Left renal cortex interstitium (tissue), 4 donors: ENCODE data around the gene KRTAP10-1. TPM values are rescaled to one million over a fixed set of nuclear protein-coding genes. Genes with fewer than 3 reads are reported as not detected.
"Not testable (repeated sequence)": the region's sequence is repeated elsewhere in the genome, so short reads cannot be mapped to it uniquely, and the experiment has no call there.

Source experiments
- DNase-seq, 4 donors: peaks; one replicate each; pipeline ENCODE4 v3.0.0-alpha.2; 2013; ENCODE audit warnings: low read depth in 4 of 4, low spot score in 2 of 4, missing footprints in 1 of 4
- polyA plus RNA-seq, 4 donors: library from polyadenylated mRNA; unstranded; fragments of 120-200 nt; gene quantifications; one replicate each; pipeline ENCODE4 v1.2.1, GENCODE V29; 2013; ENCODE audit not compliant: insufficient read length in 4 of 4

Gene KRTAP10-1
- polyA plus RNA-seq, 4 donors, result not detected

- no peak for DNase-seq
Measured at GRCh38 chr21:44507673-44508425, 32.1 kb downstream of the KRTAP10-1 start.

- no peak for DNase-seq
Measured at GRCh38 chr21:44506279-44507255, 33.4 kb downstream of the KRTAP10-1 start.

- no peak for DNase-seq
Measured at GRCh38 chr21:44505673-44506278, 34.2 kb downstream of the KRTAP10-1 start.

DNA sequence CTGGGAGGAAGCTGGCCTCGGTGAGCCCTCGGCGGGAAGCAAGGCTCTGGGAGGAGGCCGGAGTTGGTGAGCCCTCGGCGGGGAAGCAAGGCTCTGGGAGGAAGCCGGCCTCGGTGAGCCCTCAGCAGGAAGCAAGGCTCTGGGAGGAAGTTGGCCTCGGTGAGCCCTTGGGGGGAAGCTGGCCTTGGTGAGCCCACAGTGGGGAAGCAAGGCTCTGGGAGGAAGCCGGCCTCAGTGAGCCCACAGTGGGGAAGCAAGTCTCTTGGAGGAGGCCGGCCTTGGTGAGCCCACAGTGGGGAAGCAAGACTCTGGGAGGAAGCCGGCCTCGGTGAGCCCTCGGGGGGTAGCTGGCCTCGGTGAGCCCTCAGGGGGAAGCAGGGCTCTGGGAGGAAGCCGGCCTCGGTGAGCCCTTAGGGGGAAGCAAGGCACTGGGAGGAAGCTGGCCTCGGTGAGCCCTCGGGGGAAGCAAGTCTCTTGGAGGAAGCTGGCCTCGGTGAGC lies 36.0 kb downstream of the KRTAP10-1 start:
- no peak for DNase-seq

DNA sequence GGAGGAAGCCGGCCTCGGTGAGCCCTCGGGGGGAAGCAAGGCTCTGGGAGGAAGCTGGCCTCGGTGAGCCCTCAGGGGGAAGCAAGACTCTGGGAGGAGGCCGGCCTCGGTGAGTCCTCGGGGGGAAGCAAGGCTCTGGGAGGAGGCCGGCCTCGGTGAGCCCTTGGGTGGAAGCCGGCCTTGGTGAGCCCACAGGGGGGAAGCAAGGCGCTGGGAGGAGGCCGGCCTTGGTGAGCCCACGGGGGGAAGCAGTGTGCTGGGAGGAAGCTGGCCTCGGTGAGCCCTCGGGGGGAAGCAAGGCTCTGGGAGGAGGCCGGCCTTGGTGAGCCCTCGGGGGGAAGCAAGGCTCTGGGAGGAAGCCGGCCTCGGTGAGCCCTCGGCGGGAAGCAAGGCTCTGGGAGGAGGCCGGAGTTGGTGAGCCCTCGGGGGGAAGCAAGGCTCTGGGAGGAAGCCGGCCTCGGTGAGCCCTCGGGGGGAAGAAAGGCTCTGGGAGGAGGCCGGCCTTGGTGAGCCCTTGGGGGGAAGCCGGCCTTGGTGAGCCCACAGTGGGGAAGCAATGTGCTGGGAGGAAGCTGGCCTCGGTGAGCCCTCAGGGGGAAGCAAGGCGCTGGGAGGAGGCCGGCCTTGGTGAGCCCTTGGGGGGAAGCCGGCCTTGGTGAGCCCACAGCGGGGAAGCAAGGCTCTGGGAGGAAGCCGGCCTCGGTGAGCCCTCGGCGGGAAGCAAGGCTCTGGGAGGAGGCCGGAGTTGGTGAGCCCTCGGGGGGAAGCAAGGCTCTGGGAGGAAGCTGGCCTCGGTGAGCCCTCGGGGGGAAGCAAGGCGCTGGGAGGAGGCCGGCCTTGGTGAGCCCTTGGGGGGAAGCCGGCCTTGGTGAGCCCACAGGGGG lies 36.7 kb downstream of the KRTAP10-1 start:
- not testable (repeated sequence) for DNase-seq

GRCh38 chr21:44502171-44502958 lies 37.6 kb downstream of the KRTAP10-1 start:
- DNase-seq, result no peak

- DNase-seq, result no peak
Measured at GRCh38 chr21:44500111-44500510, 39.9 kb downstream of the KRTAP10-1 start.

DNA sequence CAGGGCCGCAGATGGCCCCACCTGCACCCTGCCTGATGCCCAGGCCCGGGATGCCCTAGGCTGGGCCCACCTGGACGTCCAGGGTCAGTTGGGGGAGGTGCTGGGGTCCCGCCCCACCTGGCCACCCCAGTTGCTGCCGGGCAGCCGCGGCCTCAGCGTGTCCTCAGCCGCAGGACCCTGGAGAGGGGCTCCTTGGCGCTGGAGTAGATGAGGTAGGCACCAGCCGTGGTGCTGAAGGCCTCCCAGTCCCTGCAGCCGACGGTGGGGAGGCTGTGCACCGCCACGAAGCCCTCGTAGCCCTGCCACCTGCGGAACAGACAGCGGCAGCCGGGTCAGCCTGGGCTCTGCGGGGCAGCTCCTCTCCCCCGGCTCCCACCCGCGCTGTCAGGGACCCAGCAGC lies 40.4 kb downstream of the KRTAP10-1 start:
- no peak for DNase-seq

DNA sequence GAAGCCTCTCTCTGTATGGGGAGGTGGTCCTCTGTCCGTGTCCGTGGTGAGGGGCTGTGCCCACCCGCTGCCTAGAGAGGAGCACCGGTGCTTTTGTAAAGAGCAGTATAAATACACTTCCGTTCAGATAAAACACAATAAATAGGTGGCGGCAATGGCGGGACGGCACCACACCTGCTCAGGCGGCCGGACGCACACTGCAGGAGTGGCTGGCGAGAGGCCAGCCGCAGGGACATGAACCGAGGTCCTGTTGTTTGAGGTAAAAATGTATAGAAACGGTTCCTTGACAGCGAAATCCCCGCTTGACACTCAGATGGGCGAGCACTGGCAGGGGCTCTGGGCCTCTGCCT lies 40.8 kb downstream of the KRTAP10-1 start:
- DNase-seq, result no peak

DNA sequence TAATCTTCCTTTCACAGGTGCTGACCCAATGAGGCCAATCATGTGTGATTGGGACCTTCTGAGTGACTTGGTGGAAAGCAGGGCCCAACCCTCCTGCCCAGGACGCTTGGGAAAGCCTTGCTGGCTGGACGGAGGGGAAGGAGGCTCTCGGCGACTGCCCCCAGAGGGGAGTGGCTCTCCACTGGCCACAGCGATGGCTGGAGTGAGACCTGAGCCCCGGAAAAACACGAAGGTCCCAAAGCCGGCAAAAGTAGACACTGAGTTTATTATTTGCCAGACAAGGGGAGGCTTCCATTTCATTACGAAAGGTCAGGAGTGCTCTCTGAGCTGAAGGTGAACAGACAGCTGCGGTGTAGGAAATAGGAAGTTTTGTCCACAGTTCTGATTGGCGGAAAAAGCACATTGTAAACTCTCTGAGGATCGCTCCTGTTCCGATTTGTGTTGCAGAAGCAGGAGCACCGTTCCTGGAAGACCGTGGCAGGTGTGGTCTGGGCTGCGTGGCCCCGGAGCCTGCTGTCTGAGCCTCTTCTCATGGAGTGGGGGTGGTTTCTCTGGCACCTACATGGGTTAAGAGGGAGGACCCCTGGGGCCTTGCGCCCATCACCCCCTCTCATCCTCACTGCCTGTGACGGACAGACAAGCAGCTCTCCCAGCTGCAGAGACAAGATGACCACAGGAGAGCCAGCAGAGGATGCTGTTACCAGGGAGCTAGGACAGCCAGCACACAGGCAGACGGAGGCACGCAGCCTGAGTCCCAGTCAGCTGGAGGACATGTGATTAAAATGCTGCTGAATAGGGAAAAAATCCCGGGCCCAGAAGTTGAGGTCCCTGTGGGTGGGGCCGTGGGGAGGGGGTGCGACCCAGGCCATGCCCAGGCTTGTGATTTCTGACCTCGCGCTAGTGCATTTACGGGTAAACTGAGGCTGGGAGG lies 41.5 kb downstream of the KRTAP10-1 start:
- no peak for DNase-seq

DNA sequence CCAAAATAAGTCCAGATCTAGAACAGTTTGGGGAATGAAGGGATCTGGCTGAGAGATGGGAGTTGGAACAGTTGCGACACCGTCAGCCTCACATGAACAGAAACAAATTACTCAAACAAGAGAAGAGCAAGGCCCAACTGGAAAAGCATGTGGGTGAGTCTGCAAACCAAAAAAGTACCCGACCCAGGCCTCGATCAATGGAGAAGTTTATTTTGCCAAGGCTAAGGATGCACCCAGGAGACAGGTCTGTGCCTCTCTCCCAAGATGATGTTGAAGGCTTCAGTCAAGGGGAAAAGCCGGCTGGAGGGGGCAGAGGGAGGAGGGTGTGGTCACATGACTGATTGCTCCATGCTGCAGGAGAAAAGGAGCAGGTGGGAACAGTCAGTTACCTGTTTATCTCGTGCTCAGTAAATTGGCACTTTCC lies 42.3 kb downstream of the KRTAP10-1 start:
- no peak for DNase-seq

DNA sequence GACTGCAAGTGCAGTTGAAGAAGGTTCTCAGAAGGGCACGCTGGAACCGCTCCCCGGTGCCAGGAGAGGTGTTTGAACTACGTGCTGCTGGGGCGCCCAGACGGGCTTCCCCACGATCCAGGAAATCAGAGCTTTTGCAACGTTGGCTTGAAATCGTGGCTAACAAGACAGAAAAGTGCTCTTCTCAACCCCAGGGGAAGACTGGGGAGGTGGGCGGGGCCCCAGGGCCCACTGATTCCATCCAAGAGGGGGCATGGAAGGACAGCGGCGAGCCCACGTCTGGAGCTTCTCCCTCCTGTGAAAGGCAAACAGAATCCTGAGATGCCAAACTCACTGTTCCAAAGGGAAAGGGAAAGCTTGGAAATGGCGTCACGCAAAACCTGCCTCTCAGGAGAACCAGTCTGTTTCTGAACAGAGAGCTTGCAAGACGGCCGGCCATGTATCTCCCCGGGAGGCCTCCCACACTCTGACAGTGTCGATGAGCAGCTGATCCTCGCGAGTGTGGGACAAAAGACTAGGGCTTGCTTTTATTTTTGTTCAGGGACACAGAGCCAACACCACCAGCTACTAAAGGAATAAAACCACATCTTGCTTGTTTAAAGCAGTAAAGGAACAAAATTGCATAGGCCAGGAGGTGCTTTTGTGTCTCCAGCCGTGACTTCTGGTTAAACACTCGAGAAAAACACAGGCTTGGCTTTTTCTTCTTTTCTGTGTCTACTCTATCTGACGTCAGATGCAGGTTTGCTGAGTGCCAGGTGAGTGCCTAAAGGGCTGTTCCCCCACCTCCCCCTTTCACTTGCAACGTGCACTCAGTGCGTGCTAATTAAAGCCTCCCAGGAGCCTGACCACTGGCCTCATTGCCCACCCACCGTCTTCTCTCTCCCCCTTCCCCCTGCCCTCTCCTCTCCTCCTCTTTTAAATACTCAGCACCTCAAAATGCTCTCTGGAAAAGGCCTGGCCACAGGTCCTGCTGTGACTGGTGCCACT lies 43.1 kb downstream of the KRTAP10-1 start:
- DNase-seq, result no peak

DNA sequence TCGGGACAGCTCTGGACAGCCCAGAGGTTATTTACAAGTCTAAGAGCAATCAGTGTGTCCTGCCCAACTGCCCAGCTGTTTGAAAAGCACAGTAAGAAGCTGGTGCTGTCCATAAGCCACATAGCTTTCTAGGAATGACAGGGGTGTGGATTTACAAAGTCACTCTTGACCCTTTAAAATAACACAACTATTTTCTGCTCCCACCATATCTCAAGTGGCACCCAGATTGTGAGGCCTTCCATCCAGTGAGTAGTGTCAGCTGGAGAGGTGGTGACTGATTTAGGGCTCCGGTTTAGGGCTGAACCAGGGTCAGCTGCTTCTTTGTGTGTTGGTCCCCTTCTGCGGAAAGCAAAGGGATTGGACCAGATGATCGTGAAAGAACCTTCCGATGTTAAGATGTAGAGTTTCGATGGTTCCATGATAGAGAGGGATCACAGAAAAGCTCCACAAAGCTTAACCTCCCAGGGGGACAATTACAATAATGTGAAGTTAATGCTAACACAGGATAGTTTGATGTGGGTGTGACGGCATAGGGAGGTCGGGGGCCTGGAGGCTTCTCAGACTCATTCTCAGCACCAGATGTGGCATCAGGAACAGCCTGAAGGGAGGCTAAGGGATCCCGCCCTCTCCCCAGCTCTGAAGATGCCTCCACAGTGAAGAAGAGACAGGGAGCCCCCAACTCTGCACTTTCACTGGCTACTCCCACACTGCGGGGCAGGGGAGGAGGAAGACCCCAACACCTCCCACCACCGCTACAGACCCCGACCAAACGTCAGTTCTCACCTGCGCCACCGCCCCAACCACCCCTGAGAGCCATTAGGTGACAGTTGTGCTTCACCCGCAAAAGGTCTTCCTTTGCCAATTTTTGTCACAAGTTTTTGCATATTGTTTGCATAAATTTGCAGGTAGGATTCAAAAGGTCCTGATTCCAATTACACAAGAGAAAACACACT lies 44.1 kb downstream of the KRTAP10-1 start:
- no peak for DNase-seq

- DNase-seq, result no peak
Measured at GRCh38 chr21:44494956-44495355, 45.0 kb downstream of the KRTAP10-1 start.

GRCh38 chr21:44494418-44494817 lies 45.6 kb downstream of the KRTAP10-1 start:
- no peak for DNase-seq
